GM18907 (cell line): ENCODE results near the gene RHOB.
"Not testable (repeated sequence)": the region's sequence is repeated elsewhere in the genome, so short reads cannot be mapped to it uniquely, and the experiment has no call there.

Source experiments
- ATAC-seq: cut with Tn5 transposase; IDR thresholded peaks from one replicate; pipeline ENCODE4 v1.9.1; 2021; ENCODE audit warnings: mild to moderate bottlenecking, moderate library complexity; ENCODE audit not compliant: unreplicated experiment

The RHOB gene

GRCh38 chr2:20446917-20447436 is at the start of gene RHOB:
RHOB (plus strand) TSS chr2:20447074; CDS start chr2:20447466, 392 bp downstream.
- peak; percentile 98 for ATAC-seq

- ATAC-seq = no peak
Observed at GRCh38 chr2:20397811-20398447, 48.9 kb upstream of the RHOB start.

GRCh38 chr2:20398956-20399567 is 47.8 kb upstream of the RHOB start:
- ATAC-seq = no peak

- ATAC-seq = no peak
Observed at GRCh38 chr2:20400306-20400705, 46.6 kb upstream of the RHOB start.

- no peak for ATAC-seq
Observed at GRCh38 chr2:20400787-20401488, 45.9 kb upstream of the RHOB start.

GRCh38 chr2:20401489-20401835 is 45.4 kb upstream of the RHOB start:
- no peak for ATAC-seq

GRCh38 chr2:20403774-20404312 is 43.0 kb upstream of the RHOB start:
- no peak for ATAC-seq

GRCh38 chr2:20404950-20405349 is 41.9 kb upstream of the RHOB start:
- ATAC-seq = no peak

GRCh38 chr2:20409039-20409438 is 37.8 kb upstream of the RHOB start:
- no peak for ATAC-seq

GRCh38 chr2:20410556-20411277 is 36.2 kb upstream of the RHOB start:
- no peak for ATAC-seq

GRCh38 chr2:20411361-20411894 is 35.4 kb upstream of the RHOB start:
- ATAC-seq = peak; percentile 98

- no peak for ATAC-seq
Observed at GRCh38 chr2:20414806-20415205, 32.1 kb upstream of the RHOB start.

- ATAC-seq = no peak
Observed at GRCh38 chr2:20415511-20415918, 31.4 kb upstream of the RHOB start.

GRCh38 chr2:20416723-20417122 is 30.2 kb upstream of the RHOB start:
- ATAC-seq = no peak

- not testable (repeated sequence) for ATAC-seq
Observed at GRCh38 chr2:20417230-20417821, 29.5 kb upstream of the RHOB start.

GRCh38 chr2:20418519-20418918 is 28.4 kb upstream of the RHOB start:
- no peak for ATAC-seq

- no peak for ATAC-seq
Observed at GRCh38 chr2:20419007-20419576, 27.8 kb upstream of the RHOB start.

GRCh38 chr2:20419752-20420151 is 27.1 kb upstream of the RHOB start:
- no peak for ATAC-seq

GRCh38 chr2:20421336-20421987 is 25.4 kb upstream of the RHOB start:
- no peak for ATAC-seq

- no peak for ATAC-seq
Observed at GRCh38 chr2:20421988-20422370, 24.9 kb upstream of the RHOB start.
